Testis (tissue), 2 donors: Measurements from ENCODE around the gene RUVBL2.

Source experiments
- CTCF ChIP-seq, 3 experiments: fragments of 450-650 bp in 2 of 3; fragments of 200-600 bp in 1 of 3; sonication (generic) in 1 of 3; IDR thresholded peaks; one replicate each; pipeline ENCODE4 v1.5.1; 2016 to 2019; ENCODE audit warnings: antibody characterized with exemption in 3 of 3, mild to moderate bottlenecking in 2 of 3, moderate library complexity in 1 of 3
- POLR2A ChIP-seq: fragments of 450-650 bp; IDR thresholded peaks from one replicate; pipeline ENCODE4 v1.6.1; 2017; ENCODE audit warnings: antibody characterized with exemption, mild to moderate bottlenecking, moderate library complexity

- no peak for TF ChIP-seq CTCF (IDR thresholded peaks at IDR 0.05)
- no peak for TF ChIP-seq POLR2A
Observed at GRCh38 chr19:48968813-48969218, 24.9 kb upstream of the RUVBL2 start.
